ENCODE results near the gene C18orf63.
"Not testable (repeated sequence)": the region's sequence is repeated elsewhere in the genome, so short reads cannot be mapped to it uniquely, and the experiment has no call there.

C18orf63 gene

GRCh38 chr18:74311000-74311399 lies 4.6 kb upstream of the C18orf63 start:
- no peak overlapping the region for H3K27ac ChIP-seq
- no peak for TF ChIP-seq CTCF (conservative IDR thresholded peaks at IDR 0.05)

DNA sequence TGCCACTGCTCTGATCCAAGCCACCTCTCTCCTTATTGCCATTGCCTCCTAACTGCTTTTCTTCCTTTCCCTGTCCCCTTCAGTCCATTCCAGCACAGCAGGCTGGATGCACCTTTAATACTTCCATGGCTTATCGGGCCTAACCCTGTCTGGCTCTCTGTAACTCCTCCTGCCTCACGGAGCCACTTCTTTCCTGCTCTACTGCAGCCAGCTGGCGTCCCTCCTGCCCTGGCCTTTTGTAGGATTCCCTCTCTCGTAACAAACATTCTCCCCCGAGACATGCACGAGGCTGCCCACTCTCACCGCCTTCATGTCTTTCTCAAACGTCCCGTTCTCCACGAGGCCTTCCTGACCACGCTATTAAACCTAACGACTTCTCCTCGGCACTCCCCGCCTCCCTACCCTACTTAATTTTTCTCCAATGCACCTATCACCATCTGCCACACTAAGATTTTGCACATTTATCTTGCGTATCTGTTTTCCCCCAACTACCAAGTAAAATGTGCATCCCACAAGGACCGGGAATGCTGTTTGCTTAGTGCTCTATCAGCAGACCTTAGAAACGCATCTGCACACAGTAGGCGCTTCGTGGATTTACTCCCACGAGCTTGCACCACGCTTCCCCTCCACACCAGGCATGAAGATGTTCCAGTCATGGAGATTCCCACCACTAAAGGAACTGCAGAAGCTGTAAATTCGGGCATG lies 728 bp upstream of the C18orf63 start:
- TF ChIP-seq CTCF (conservative IDR thresholded peaks at IDR 0.05), result no peak
- H3K27ac ChIP-seq, result no peak overlapping the region

DNA sequence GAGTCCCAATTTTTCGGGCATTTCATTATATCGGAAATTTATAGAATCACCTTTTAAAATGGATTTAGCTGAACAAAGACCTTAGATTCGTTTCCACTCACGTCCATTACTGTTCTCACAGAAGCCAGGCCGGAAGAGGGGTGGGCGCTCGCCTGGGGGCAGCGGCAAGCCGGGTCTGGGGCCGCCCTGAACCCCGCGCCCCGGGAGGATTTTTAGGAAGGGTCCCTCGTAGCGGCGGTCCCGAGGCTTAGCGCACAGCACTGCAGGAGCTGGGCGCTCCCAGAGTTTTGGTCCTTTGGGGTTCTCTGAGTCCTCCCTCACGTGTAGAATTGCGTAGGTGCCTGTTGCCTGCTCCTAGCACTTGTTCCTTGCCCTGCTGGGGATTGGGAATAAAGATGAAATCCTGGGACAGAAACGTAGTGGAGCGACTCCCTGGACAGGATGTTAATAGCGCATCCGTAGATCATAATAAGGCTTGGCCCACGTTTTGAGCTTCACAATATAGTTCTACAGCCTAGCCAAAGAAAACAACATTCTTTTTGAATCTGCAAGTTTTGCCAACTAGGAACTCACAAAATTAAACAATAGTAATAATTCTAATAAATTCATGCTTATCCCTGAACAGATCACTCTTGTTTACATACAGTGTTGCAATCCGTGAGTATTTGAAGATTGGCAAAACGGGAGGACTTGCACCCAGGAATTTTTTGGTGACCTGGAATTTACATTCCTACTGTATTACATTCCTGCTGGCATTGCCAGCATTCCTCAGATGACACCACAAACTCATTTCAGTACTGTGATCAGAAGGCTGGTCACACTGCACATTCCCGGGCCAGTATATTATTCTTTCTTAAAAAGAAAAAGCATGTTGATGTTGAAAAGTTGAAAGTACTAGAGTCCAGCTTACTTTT lies 875 bp downstream of the C18orf63 start:
- H3K27ac ChIP-seq, result no peak overlapping the region
- TF ChIP-seq CTCF (conservative IDR thresholded peaks at IDR 0.05), result no peak

- no peak for TF ChIP-seq CTCF (conservative IDR thresholded peaks at IDR 0.05)
These were observed 10.6 kb downstream of the C18orf63 start for GRCh38 chr18:74326231-74326630.

GRCh38 chr18:74326791-74327190 lies 11.2 kb downstream of the C18orf63 start:
- H3K27ac ChIP-seq, result not testable (repeated sequence)

More at GRCh38 chr18:74326231-74326630, 10.6 kb downstream of the C18orf63 start:
- no peak overlapping the region for H3K27ac ChIP-seq

DNA sequence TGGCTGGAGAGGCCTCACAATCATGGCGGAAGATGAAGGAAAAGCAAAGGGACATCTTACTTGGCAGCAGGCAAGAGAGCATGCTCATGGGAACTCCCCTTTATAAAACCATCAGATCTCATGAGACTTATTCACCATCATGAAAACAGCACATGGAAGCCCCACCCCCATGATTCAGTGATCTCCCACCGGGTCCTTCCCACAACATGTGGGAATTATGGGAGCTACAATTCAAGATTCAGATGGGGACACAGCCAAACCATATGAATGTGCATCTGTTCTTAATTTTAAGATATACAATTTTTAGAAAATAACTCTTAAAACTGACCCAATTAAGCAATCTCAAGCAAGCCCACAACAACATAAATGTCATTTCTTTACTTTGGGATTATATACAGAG lies 12.6 kb downstream of the C18orf63 start:
- H3K27ac ChIP-seq, result no peak overlapping the region
- no peak for TF ChIP-seq CTCF (conservative IDR thresholded peaks at IDR 0.05)

GRCh38 chr18:74329688-74330205 lies 14.1 kb downstream of the C18orf63 start:
- TF ChIP-seq CTCF (conservative IDR thresholded peaks at IDR 0.05), result no peak
- H3K27ac ChIP-seq, result no peak overlapping the region

Data from VCaP (cell line).